ENCODE results near the gene NOL3. TPM values are rescaled to one million over a fixed set of nuclear protein-coding genes. Genes with fewer than 3 reads are reported as not detected.
A peak's percentile ranks its signal among the peaks of the same experiment; 100 is the strongest.

The NOL3 gene
- total and polyA plus RNA-seq, 2 of the 13 experiments (the other 11 are each of a cell fraction or from before 2014, with no cell fraction given) = 5.7 to 20.5 TPM

DNA sequence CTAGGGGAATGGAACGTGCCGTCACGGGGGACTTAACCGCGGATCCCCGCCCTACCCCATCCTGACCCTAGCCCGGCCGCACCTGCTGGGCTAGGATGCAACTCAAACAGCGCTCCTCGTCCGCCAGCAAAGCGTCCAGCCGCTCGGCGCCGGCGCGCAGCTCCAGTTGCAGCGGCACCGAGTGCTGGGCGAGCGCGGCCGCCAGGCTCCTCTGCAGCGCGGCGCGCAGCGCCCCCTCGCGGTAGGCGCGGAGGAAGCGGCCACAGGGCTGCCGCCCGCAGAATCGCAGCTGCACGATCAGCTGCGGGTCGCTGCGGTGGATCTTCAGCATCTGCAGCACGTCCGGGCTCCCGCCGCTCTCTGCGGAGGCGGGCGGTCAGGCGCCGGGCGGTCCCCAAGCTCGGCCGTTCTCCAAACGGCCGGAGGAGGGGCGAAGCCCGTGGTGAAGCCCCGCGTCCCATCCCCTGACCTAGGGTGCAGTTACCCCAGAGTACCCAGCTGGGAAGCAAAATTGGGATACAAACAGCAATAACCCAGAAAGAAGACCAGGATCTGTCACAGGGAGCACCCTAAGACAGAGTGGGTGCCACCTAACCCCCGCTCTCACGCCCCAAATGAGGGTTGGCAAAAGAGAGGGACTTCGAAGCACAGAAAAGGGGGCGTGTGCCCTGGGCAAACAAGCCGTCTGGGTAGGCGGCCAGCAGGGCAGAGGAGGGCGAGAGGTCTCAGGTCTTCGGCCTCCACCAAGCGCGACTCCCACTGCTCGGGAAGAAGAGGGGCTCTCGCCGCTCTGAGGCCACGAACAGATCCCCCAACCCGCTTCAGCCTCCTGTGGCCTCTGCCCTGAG, 14.8 kb upstream of the NOL3 start (continued):
- TF ChIP-seq, protein P1, sequence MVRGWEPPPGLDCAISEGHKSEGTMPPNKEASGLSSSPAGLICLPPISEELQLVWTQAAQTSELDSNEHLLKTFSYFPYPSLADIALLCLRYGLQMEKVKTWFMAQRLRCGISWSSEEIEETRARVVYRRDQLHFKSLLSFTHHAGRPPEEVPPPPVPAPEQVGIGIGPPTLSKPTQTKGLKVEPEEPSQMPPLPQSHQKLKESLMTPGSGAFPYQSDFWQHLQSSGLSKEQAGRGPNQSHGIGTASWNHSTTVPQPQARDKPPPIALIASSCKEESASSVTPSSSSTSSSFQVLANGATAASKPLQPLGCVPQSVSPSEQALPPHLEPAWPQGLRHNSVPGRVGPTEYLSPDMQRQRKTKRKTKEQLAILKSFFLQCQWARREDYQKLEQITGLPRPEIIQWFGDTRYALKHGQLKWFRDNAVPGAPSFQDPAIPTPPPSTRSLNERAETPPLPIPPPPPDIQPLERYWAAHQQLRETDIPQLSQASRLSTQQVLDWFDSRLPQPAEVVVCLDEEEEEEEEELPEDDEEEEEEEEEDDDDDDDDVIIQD (CRISPR knock-in tag; IDR thresholded peaks at IDR 0.05; ENCODE audit: low read depth) = no peak
- peak; percentile 48; the same call in 1 of the 2 replicates for TF ChIP-seq BRD4 (CRISPR knock-in tag; IDR thresholded peaks at IDR 0.05)
- TF ChIP-seq SP4 (CRISPR knock-in tag; IDR thresholded peaks at IDR 0.05) = peak; percentile 66
- TF ChIP-seq SAFB2 (CRISPR knock-in tag; IDR thresholded peaks at IDR 0.05; ENCODE audit: borderline replicate concordance, low read depth) = no peak; the same call in 1 of the 2 replicates
- TF ChIP-seq NFYC (CRISPR knock-in tag; IDR thresholded peaks at IDR 0.05) = no peak
- TF ChIP-seq NR2F6 (IDR thresholded peaks at IDR 0.05) = no peak
- no peak for TF ChIP-seq NR2F6 (CRISPR knock-in tag; IDR thresholded peaks at IDR 0.05)
- peak; percentile 77 for TF ChIP-seq MED1 (CRISPR knock-in tag; IDR thresholded peaks at IDR 0.05)
- peak; percentile 86 for TF ChIP-seq HNRNPK (IDR thresholded peaks at IDR 0.05; ENCODE audit: low read depth, low read length, poor library complexity, severe bottlenecking)
- peak; percentile 52; the same call in 1 of the 2 replicates for TF ChIP-seq BORCS8-MEF2B (CRISPR knock-in tag; IDR thresholded peaks at IDR 0.05)
- TF ChIP-seq ZGPAT (CRISPR knock-in tag; IDR thresholded peaks at IDR 0.05) = peak; percentile 69; the same call in 1 of the 2 replicates
- peak; percentile 26 for TF ChIP-seq AGO2 (optimal IDR thresholded peaks at IDR 0.05; ENCODE audit: low read depth, low read length)
- TF ChIP-seq ZNF572 (CRISPR knock-in tag; IDR thresholded peaks at IDR 0.05) = 0 out of 2 replicates have a peak, but pooled peaks have one; percentile 30
- TF ChIP-seq, protein P2, sequence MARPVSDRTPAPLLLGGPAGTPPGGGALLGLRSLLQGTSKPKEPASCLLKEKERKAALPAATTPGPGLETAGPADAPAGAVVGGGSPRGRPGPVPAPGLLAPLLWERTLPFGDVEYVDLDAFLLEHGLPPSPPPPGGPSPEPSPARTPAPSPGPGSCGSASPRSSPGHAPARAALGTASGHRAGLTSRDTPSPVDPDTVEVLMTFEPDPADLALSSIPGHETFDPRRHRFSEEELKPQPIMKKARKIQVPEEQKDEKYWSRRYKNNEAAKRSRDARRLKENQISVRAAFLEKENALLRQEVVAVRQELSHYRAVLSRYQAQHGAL (CRISPR knock-in tag; IDR thresholded peaks at IDR 0.05; ENCODE audit: not compliant biosample characterization) = peak; percentile 88
- 0 out of 2 replicates have a peak, but pooled peaks have one; percentile 25 for TF ChIP-seq ZNF775 (CRISPR knock-in tag; IDR thresholded peaks at IDR 0.05; ENCODE audit: borderline replicate concordance)
- peak; percentile 49; the same call in 1 of the 2 replicates for TF ChIP-seq KAT8 (CRISPR knock-in tag; IDR thresholded peaks at IDR 0.05)
- peak; percentile 70 for TF ChIP-seq ZNF230 (CRISPR knock-in tag; IDR thresholded peaks at IDR 0.05)
- TF ChIP-seq PRDM15 (CRISPR knock-in tag; IDR thresholded peaks at IDR 0.05) = 0 out of 2 replicates have a peak, but pooled peaks have one; percentile 36
- peak; percentile 75; the same call in 1 of the 2 replicates for TF ChIP-seq FOXO1 (CRISPR knock-in tag; IDR thresholded peaks at IDR 0.05)
- TF ChIP-seq SPEN (CRISPR knock-in tag; IDR thresholded peaks at IDR 0.05; ENCODE audit: low read depth) = peak; percentile 78; the same call in 1 of the 2 replicates
- 0 out of 2 replicates have a peak, but pooled peaks have one; percentile 35 for TF ChIP-seq ETV6 (CRISPR knock-in tag; conservative IDR thresholded peaks at IDR 0.05)
- TF ChIP-seq ZFX (CRISPR knock-in tag; IDR thresholded peaks at IDR 0.05; ENCODE audit: low read depth) = peak; percentile 60; the same call in 1 of the 2 replicates
